ENCODE data around the gene KRT82.

Gene KRT82

DNA sequence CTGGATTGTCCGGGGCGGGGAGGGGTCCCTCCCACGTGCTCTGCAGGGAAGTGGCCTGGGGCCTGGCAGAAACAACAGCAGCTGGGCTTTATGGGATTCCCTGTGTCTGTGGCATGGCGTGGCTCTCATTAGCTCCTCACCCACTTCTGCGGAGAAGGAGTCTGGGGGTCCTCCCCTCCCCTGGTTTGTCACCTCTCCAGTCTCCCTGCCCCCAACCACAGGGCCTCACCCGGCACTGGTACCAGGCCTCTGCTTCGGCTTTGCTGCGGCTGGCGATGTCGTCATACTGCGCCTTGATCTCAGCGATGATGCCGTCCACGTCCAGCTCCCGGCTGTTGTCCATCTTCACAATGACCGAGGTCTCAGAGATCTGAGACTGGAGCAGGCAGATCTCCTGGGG lies 6.4 kb downstream of the KRT82 start:
- in situ Hi-C loops (cut with HindIII; ENCODE audit: low pct_unique_long_range_greater_than_20kb, low sequenced_read_pairs), result no loop called here
- DNase-seq (ENCODE audit: low read depth in 1 of 2, low spot score in 1 of 2), result no peak
- TF ChIP-seq JUND (IDR thresholded peaks at IDR 0.05; ENCODE audit: low read depth), result no peak

DNA sequence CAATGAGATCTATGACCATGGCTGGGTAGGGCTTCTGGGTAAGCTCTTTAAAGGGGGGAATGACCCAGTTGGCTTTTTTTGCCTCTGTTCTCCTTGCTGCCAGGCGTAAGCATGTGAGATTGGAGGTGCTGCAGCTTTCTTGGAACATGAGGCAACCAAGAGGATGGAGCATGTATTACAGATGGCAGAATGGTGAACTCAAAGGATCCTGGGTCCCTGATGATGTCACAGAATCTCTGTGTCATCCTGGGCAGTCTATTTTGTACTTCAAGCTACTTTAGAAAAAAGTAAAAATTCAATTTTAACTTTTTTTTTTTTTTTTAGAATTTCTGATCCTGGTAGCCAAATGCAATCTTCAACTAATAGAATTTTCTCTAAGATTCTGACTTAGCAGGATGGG lies 8.0 kb downstream of the KRT82 start:
- in situ Hi-C loops (cut with HindIII; ENCODE audit: low pct_unique_long_range_greater_than_20kb, low sequenced_read_pairs), result no loop called here
- no peak for TF ChIP-seq JUND (IDR thresholded peaks at IDR 0.05; ENCODE audit: low read depth)
- DNase-seq (ENCODE audit: low read depth in 1 of 2, low spot score in 1 of 2), result peak in 1 of 2 experiments; percentile 14

DNA sequence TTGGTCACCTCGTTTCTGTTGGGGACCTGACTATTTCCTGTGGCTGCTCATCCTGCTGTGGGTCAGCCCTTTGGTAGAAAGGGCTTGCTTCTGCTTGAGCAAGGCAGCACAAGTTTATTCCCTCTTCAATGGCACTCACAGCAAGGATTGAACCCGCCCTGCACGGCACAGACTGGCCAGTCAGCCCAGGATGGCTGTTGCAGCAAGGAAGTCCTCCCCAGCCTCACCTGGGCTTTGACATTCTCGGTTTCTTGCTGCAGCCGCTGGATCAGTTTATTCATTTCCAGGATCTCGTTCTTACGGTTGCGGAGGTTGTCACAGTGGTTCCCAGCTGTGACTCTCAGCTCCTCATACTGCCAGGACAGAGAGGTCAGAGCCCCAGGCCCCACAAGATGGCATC lies 9.5 kb downstream of the KRT82 start:
- TF ChIP-seq JUND (IDR thresholded peaks at IDR 0.05; ENCODE audit: low read depth), result no peak
- in situ Hi-C loops (cut with HindIII; ENCODE audit: low pct_unique_long_range_greater_than_20kb, low sequenced_read_pairs), result no loop called here
- DNase-seq (ENCODE audit: low read depth in 1 of 2, low spot score in 1 of 2), result no peak

DNA sequence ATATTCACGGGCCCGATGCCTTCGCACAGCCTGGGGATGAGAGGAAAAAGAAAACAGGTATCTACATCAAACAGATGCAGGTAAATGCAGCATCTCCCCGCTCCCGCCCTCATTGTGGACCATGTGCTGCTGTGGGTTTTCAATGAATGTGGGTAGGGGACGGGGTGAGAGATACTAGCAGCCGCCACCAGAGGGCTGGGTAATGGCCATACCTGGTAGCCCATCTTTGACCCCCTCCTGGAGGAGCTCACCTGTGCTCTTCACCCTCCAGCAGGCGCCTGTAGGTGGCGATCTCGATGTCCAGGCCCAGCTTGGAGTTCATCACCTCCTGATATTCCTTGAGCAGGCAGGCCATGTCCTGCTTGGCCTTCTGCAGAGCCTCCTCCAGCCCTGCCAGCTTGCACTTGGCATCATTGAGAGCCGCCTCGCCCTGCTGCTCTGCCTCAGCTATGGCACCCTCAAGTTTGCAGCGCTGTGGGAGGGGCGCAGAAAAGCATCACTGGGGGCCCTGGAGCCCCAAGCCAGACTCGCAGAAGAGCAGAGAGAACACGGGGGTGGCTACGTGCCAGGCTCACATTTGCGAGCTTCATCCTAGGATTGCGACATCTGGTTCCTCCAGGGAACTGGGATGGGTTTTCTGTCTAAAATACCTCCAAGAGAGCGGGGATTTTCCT lies 10.2 kb downstream of the KRT82 start:
- peak in 1 of 2 experiments; percentile 71 for DNase-seq (ENCODE audit: low read depth in 1 of 2, low spot score in 1 of 2)
- in situ Hi-C loops (cut with HindIII; ENCODE audit: low pct_unique_long_range_greater_than_20kb, low sequenced_read_pairs), result no loop called here
- no peak for TF ChIP-seq JUND (IDR thresholded peaks at IDR 0.05; ENCODE audit: low read depth)

DNA sequence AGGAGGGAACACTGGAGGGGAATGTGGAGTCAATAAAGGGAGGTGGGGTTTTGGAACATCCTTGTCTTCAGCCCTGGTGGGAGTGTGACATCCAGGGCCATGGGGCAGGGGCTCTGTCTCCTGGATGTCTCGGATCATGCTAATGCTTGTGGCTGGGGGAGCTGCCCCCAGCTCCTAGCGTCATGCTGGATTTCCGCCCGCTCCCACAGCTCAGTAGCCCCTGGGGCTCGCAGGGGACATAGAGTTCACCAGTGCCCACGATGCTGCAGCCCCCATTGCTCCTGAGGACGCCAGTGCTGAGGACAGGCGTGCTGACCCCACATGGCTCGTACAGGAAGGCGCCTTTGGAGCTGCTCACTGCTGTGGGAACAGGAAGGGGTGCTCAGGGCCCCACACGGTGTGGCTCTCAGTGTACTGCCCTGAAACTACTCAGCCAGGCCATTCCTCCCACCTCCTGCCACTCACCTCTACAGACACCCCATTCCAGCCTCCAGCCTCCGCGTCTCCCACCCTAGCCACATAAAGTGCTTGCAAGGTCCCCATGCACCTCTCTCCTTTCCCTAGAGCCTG lies 11.2 kb downstream of the KRT82 start:
- in situ Hi-C loops (cut with HindIII; ENCODE audit: low pct_unique_long_range_greater_than_20kb, low sequenced_read_pairs), result no loop called here
- DNase-seq (ENCODE audit: low read depth in 1 of 2, low spot score in 1 of 2), result no peak
- no peak for TF ChIP-seq JUND (IDR thresholded peaks at IDR 0.05; ENCODE audit: low read depth)

DNA sequence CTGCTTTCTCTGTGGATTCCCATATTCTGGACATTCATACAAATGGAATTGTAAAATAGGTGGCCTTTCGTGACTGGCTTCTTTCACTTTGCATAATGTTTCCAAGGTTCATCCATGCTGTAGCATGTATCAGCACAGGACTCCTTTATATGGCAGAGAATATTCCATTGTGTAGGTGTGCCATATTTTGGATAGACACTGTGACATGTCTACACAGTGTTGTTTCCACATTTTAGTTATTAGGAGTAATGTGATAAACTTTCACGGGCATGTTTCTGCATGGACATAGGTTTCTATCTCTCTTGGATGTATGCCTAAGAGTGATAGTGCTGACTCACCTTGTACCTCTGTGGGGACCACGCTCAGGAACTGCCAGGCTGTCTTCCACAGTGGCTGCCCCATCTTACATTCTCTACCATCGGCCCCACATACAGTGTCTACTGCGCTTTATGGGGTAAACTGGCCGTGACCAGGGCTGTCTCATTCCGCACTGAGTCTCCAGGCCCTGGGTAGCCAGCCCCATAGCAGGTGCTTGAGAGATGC lies 13.6 kb downstream of the KRT82 start:
- in situ Hi-C loops (cut with HindIII; ENCODE audit: low pct_unique_long_range_greater_than_20kb, low sequenced_read_pairs), result no loop called here
- DNase-seq (ENCODE audit: low read depth in 1 of 2, low spot score in 1 of 2), result no peak
- no peak for TF ChIP-seq JUND (IDR thresholded peaks at IDR 0.05; ENCODE audit: low read depth)

DNA sequence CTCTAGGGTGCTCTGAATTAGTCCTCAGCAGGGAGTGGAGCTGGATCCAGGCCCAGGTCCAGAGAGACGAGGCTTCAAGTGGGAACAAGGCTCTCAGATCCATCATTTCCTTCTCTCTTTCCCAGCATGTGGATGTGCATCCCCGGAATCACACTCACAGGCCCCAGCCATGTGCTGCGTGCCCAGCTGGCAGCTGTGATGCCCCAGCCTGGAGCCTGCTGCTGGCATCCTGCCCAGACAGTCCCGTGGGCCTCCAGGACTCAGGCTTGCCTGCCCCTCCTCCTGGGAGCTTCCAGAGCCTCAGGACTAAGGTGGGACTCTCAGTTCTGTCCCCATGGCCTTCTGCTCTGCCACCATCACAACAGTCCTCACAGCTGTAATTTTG lies 14.5 kb downstream of the KRT82 start:
- in situ Hi-C loops (cut with HindIII; ENCODE audit: low pct_unique_long_range_greater_than_20kb, low sequenced_read_pairs), result no loop called here
- TF ChIP-seq JUND (IDR thresholded peaks at IDR 0.05; ENCODE audit: low read depth), result no peak
- no peak for DNase-seq (ENCODE audit: low read depth in 1 of 2, low spot score in 1 of 2)

DNA sequence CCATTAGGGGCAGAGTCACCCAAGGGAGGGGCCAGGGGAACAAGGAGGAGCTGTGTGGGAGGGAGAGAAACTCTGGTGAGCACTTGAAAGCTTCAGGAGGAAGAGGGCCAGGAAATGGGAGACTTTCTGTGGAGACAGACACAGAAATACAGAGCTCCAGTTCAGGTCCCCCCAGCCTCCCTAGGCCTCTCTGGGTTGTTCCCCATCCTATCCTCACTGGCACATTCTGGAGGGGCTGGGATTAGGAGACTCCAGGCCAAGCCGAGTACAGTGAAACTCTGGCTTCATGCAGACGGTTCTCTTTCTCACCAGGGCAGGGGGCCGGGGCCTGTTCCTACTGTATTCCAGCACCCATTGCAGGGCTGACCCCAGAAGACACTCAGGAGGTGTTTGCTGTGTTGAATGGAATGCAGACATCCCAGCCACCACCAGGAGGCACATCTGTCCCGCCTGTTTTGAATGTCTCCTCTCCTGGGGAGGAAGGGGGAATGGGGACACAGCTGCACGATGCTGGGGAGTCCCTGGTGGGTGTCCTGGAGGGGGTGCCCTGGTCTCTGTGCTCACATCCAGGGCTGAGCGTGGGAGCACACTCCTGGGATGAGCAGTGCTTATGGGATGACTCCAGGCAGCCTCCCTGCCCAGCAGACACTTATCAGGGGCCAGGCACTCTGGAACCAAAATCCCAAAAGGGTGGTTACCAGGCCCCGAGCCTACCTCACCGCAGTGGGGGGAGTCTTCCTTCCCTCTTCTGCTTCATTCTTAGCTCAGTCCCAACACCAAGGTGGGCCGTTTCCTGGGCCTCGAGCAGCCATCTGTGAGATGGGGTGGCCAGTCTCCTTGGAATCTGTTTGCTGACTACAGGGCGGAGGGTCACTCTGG lies 15.2 kb downstream of the KRT82 start:
- in situ Hi-C loops (cut with HindIII; ENCODE audit: low pct_unique_long_range_greater_than_20kb, low sequenced_read_pairs), result no loop called here
- TF ChIP-seq JUND (IDR thresholded peaks at IDR 0.05; ENCODE audit: low read depth), result no peak
- peak in 1 of 2 experiments; percentile 41 for DNase-seq (ENCODE audit: low read depth in 1 of 2, low spot score in 1 of 2)

DNA sequence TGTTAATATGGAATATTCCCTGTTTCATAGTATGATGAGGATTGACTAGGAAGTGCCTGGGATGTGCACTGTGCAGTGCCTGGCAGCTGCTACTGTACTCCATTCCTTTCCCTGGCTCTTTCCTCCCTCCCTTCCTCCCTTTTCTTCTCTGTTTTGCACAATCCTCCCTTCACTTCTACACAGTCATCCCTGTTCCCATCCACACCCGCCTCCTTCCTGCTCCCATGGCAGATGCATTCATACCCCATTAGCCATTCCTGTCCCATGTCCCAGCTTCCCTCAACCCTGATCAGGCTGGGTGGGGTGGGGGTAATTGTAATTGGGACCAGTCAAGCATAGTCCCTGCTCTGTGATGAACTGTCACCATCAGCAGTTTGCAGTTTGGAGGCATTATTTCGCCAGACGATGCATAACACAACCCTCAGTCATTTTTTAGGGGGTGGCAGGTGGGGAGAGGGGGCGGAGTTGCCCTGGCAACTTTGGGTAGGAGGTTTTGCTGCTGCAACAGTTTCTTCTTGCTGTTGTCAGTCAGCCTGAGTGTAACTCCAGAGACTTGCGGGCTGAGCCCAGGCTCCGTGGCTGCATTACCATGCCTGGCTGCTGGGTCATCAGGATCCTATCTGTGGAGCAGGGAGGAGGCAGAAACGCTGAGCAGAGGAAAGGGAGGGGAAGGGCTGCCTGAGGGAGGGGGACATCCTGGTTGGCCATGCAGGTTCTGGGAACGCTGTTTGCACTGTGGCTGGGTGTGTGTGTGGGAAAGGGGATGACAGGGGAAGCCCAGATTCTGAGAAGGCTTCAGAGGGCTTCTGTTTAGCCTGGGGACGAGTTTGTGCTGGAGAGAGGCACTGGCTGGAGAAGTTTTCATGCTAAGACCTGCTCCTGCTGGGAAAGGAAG lies 16.6 kb downstream of the KRT82 start:
- DNase-seq (ENCODE audit: low read depth in 1 of 2, low spot score in 1 of 2), result no peak
- in situ Hi-C loops (cut with HindIII; ENCODE audit: low pct_unique_long_range_greater_than_20kb, low sequenced_read_pairs), result no loop called here
- no peak for TF ChIP-seq JUND (IDR thresholded peaks at IDR 0.05; ENCODE audit: low read depth)

DNA sequence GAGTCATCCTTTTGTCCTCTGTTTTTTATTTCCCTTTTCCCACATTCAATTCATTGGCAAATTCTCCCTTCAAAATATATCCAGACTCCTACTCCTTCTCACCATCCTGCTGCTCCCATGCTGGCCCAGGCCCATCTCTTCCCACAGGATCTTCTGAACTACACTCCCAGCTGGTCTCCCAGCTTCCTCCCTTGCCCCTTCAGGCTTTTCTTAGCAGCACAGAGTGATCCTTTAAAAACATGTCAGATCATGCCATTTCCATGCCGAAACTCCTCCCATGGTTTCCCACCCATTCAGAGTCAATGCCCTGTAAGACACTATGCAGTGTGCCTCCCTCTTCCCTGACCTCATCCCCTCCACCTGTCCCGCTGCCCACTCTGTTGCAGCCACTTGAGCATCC lies 18.3 kb downstream of the KRT82 start:
- in situ Hi-C loops (cut with HindIII; ENCODE audit: low pct_unique_long_range_greater_than_20kb, low sequenced_read_pairs), result no loop called here
- DNase-seq (ENCODE audit: low read depth in 1 of 2, low spot score in 1 of 2), result no peak

DNA sequence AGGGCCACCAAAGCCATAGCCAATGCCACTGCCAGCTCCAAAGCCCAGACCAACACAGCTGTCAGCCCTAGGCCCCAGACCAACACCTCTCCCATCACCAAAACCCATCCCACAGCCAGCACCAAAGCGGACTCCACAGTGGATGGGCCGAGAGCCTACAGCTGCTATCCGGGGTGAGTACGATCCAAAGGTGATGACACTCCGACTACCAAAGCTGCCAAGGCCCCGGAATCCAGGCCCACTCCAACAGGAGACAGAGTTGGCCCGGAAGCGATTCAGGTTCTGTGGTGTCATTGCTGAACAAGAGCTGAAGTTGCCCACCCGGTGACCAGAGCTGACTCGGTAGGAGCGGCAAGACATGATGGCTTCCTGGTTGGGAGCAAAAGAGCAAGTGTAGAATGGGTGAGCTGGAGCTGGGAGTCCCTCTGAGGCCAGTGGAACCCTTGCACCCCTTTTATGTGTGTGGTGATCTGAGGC lies 20.9 kb downstream of the KRT82 start, which contains the start of gene KRT84:
Gene KRT84, minus strand, starts transcription at position 427 of the 477 bp plus-strand sequence. Its CDS starts 67 bp downstream, at position 360.
- in situ Hi-C loops (cut with HindIII; ENCODE audit: low pct_unique_long_range_greater_than_20kb, low sequenced_read_pairs), result no loop called here
- no peak for DNase-seq (ENCODE audit: low read depth in 1 of 2, low spot score in 1 of 2)
- TF ChIP-seq JUND (IDR thresholded peaks at IDR 0.05; ENCODE audit: low read depth), result no peak

More for the DNA sequence above, 18.3 kb downstream of the KRT82 start:
- no peak for TF ChIP-seq JUND (IDR thresholded peaks at IDR 0.05; ENCODE audit: low read depth)

DNA sequence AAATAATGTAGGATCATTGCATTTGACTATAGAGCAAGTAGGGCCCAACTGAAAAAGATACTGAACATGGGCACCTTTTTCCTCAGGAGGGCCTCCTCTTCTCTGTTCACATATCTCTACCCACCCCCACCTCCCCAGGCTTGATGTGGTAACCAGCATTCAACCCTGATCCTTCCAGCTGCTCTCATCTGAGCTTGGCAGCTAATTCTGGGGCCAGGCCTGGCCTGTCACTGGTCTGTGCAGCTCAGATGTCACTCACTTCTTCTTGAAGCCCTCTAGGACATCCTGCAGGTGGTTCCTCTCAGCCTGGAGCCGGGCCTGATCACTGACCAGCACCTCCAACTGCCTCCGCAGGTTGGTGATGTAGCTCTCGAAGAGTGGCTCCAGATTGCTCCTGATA lies 22.8 kb downstream of the KRT82 start:
- in situ Hi-C loops (cut with HindIII; ENCODE audit: low pct_unique_long_range_greater_than_20kb, low sequenced_read_pairs), result no loop called here
- TF ChIP-seq JUND (IDR thresholded peaks at IDR 0.05; ENCODE audit: low read depth), result no peak
- no peak for DNase-seq (ENCODE audit: low read depth in 1 of 2, low spot score in 1 of 2)
